Cardiac muscle cell (in vitro differentiated cells and primary cell): Measurements from ENCODE around the gene IL1RL2. TPM values are rescaled to one million over a fixed set of nuclear protein-coding genes. Genes with fewer than 3 reads are reported as not detected.

Experiments used
- DNase-seq, 2 donors: peaks; one replicate each; pipeline versions ENCODE4 v3.0.0 to v3.0.0-alpha.2; 2010 to 2017; ENCODE audit warnings: low read depth in 1 of 2, low spot score in 1 of 2
- H3K27ac ChIP-seq: fragments of 200-600 bp; sonication (generic); 2 replicates; pipeline ENCODE4 v1.5.1; 2016
- H3K27me3 ChIP-seq: fragments of 200-600 bp; sonication (generic); 2 replicates; pipeline ENCODE4 v1.6.0; 2016; ENCODE audit warnings: control low read depth
- H3K36me3 ChIP-seq: fragments of 200-600 bp; sonication (generic); 2 replicates; pipeline ENCODE4 v1.5.1; 2016; ENCODE audit warnings: control low read depth
- H3K4me1 ChIP-seq: fragments of 200-600 bp; sonication (generic); 2 replicates; pipeline ENCODE4 v1.8.1; 2017; ENCODE audit warnings: low read depth, mild to moderate bottlenecking, mixed run types
- H3K4me3 ChIP-seq: fragments of 200-600 bp; sonication (generic); 2 replicates; pipeline ENCODE4 v1.5.1; 2016; ENCODE audit warnings: mild to moderate bottlenecking
- H3K9me3 ChIP-seq: fragments of 200-600 bp; sonication (generic); 2 replicates; pipeline ENCODE4 v1.5.1; 2017; ENCODE audit warnings: low read depth, mild to moderate bottlenecking, control low read depth
- CTCF ChIP-seq: IDR thresholded peaks from 2 replicates; pipeline ENCODE4 v1.5.1; 2012; ENCODE audit warnings: low read depth, mild to moderate bottlenecking, low read length
- polyA plus RNA-seq: library from polyadenylated mRNA; unstranded; fragments of >200 nt; fragmentation: Nextera tagmentation; extraction: Ambion mirVana; gene quantifications from 2 replicates; pipeline ENCODE4 v1.2.1, GENCODE V29; 2016
- total RNA-seq: library from RNA; depleted of rRNA; stranded (reverse); fragments of >200 nt; gene quantifications from 2 replicates; pipeline ENCODE4 v1.2.3, GENCODE V29; 2016

IL1RL2 gene
- total and polyA plus RNA-seq, 2 experiments from 2014 or later, result not detected

GRCh38 chr2:102273619-102274211, 86.9 kb downstream of the IL1RL2 start:
- H3K9me3 ChIP-seq, result no peaks in the 10 kb centered on the region
- H3K36me3 ChIP-seq, result no peaks in the 10 kb centered on the region
- DNase-seq, result peak in 1 of 2 donors; percentile 98
- no peak overlapping the region for H3K4me3 ChIP-seq
- H3K4me1 ChIP-seq, result no peaks in the 10 kb centered on the region
- H3K27ac ChIP-seq, result no peak overlapping the region
- no peak for TF ChIP-seq CTCF
- peaks cover 3% of the 10 kb centered on the region for H3K27me3 ChIP-seq

GRCh38 chr2:102276549-102277201, 89.9 kb downstream of the IL1RL2 start:
- H3K27ac ChIP-seq, result no peak overlapping the region

GRCh38 chr2:102277202-102277700, 90.4 kb downstream of the IL1RL2 start:
- DNase-seq, result peak in 1 of 2 donors; percentile 8
- Histone ChIP-seq H3K9me3 (no peaks in the 10 kb centered on the region), H3K27me3 (no peaks in the 10 kb centered on the region), H3K36me3 (no peaks in the 10 kb centered on the region), H3K4me3 (no peak overlapping the region), H3K4me1 (peaks cover 3% of the 10 kb centered on the region), H3K27ac (no peak overlapping the region)
- no peak for TF ChIP-seq CTCF

More at GRCh38 chr2:102276549-102277201, 89.9 kb downstream of the IL1RL2 start:
- no peak overlapping the region for H3K4me3 ChIP-seq
- peaks cover 3% of the 10 kb centered on the region for H3K4me1 ChIP-seq
- no peak for DNase-seq
- no peak for TF ChIP-seq CTCF
- H3K27me3 ChIP-seq, result no peaks in the 10 kb centered on the region
- no peaks in the 10 kb centered on the region for H3K36me3 ChIP-seq
- H3K9me3 ChIP-seq, result no peaks in the 10 kb centered on the region

GRCh38 chr2:102278720-102279390, 92.0 kb downstream of the IL1RL2 start:
- TF ChIP-seq CTCF, result no peak
- no peaks in the 10 kb centered on the region for H3K36me3 ChIP-seq

DNA sequence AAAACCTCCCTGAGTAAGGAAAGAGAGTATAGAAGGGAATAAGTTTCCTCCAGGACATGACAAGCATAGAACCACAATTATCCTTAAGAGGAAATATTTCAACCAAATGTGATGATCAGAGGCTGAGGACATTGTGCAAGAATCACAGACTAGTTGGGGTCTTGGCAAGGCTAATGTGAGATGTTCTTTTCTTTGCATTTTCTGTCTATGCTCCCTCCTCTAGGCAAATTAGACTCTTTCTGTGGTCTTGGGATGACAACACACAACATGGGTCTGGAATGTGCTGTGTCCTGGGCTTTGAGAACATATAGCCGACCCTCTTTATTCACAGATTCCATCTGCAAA, 92.5 kb downstream of the IL1RL2 start:
- DNase-seq, result peak in 1 of 2 donors; percentile 78
- no peak for TF ChIP-seq CTCF
- Histone ChIP-seq H3K4me3 (no peak overlapping the region), H3K27ac (no peak overlapping the region), H3K36me3 (no peaks in the 10 kb centered on the region), H3K27me3 (no peaks in the 10 kb centered on the region), H3K4me1 (peaks cover 3% of the 10 kb centered on the region), H3K9me3 (no peaks in the 10 kb centered on the region)

More at GRCh38 chr2:102278720-102279390, 92.0 kb downstream of the IL1RL2 start:
- peak in 1 of 2 donors; percentile 55 for DNase-seq
- no peak overlapping the region for H3K27ac ChIP-seq
- H3K27me3 ChIP-seq, result no peaks in the 10 kb centered on the region
- H3K4me3 ChIP-seq, result no peak overlapping the region
- no peaks in the 10 kb centered on the region for H3K9me3 ChIP-seq
- peaks cover 3% of the 10 kb centered on the region for H3K4me1 ChIP-seq
